ENCODE measurements around the gene RTCB.

The RTCB gene

DNA sequence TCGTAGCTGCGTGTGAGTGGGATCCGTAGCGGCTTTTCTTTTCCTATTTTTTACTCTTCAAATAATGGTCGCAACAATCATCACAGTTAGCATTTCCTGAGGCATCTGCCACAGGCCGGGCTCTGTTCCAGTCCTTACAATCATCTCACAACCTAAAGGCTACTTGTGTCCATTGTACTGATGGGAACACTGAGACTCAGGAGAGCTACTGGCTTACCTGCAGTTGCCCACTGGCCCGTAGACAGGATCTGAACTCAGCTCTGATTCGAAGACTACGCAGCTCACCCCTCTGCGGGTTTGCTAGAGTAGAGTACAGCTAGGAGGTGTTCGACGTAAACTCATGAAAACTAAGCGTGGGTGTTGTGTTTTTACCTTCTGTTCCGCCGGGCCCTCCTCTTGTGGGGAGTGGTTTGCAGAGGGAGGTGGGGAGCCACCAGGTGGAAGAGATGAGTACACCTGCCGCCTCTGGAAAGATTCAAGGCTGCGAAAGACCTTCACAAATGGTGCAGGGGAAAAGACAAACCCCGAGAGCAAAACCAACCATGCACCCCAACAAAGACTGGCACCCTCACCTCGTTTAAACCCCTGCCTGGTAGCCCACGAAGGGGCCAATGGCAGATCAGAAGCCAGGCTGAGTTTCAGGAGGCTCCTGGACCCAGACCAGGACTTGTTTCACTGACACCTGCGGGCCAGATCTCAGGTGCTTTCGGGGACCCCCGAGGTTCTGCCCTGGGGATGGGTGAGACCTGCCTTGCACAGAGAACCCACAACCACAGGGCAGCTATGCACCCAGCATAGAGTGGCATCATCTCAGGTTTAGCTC is 72.6 kb downstream of the RTCB start:
- DNase-seq: no peak

DNA sequence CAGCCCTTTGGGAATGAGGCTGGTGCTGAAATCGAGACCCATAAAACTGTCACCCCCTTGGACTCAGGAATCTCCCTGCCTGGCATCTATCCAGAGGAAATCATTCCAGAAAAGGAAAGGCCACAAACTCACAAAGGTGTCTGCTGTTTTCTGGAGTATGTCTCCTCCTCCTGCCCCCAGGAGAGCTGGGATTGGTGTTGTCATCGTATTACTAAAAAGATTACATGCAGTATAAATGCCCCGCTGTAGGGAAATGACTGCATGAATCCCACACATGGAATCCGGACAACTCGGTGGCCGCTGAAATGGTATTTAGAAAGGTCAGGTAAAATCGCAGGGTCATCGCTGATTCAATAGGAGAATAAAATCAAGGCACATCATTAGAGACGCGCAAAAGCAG is 73.3 kb downstream of the RTCB start:
- no peak for DNase-seq

All from fibroblast of skin of abdomen (primary cell).